PC-3 (cell line): ENCODE measurements around the gene MIGA1. TPM values are rescaled to one million over a fixed set of nuclear protein-coding genes. Genes with fewer than 3 reads are reported as not detected.
"Not testable (repeated sequence)": the region's sequence is repeated elsewhere in the genome, so short reads cannot be mapped to it uniquely, and the experiment has no call there.

Experiments used
- ATAC-seq: fragments of 200-7000 bp; cut with Tn5 transposase; 2 replicates; pipeline ENCODE4 v1.9.1; 2020; ENCODE audit warnings: mild to moderate bottlenecking, moderate library complexity
- BruUV-seq: library from RNA; stranded (reverse); fragments of 400-500 nt; replicated peaks from 2 replicates; lab custom pipeline; 2021; lab: Mats Ljungman, UMichigan
- CTCF ChIA-PET: fragments of 300-600 bp; sonication (Branson Sonifier 250); formaldehyde crosslinking; loops from one replicate; lab custom pipeline; 2022; ENCODE audit warnings: antibody characterized with exemption; lab: Charles Lee
- POLR2A ChIA-PET: fragments of 300-600 bp; sonication (Branson Sonifier 250); formaldehyde crosslinking; loops from one replicate; lab custom pipeline; 2022; ENCODE audit warnings: antibody characterized with exemption; ENCODE audit not compliant: unreplicated experiment; lab: Charles Lee
- DNase-seq: peaks from one replicate; pipeline ENCODE4 v3.0.0-alpha.2; 2015
- H2AFZ ChIP-seq: fragments of 300-600 bp; sonication (generic); 2 replicates; pipeline ENCODE4 v1.6.0; 2016; ENCODE audit warnings: antibody characterized with exemption, low read length
- H3F3A ChIP-seq: fragments of 300-600 bp; sonication (generic); one replicate; pipeline ENCODE4 v1.6.0; 2017; ENCODE audit warnings: antibody characterized with exemption, low read length, control low read depth, mild to moderate bottlenecking; ENCODE audit not compliant: unreplicated experiment
- H3K27ac ChIP-seq: fragments of 300-600 bp; sonication (generic); 2 replicates; pipeline ENCODE4 v1.5.1; 2016; ENCODE audit warnings: mild to moderate bottlenecking, low read length
- H3K27me3 ChIP-seq: fragments of 300-600 bp; sonication (generic); 2 replicates; pipeline ENCODE4 v1.6.1; 2016; ENCODE audit warnings: low read length, mixed read lengths
- H3K36me3 ChIP-seq: fragments of 300-600 bp; sonication (generic); 2 replicates; pipeline ENCODE4 v1.6.1; 2016; ENCODE audit warnings: low read depth, mixed run types, low read length, mixed read lengths
- H3K4me1 ChIP-seq: fragments of 300-600 bp; sonication (generic); 2 replicates; pipeline ENCODE4 v1.5.1; 2016; ENCODE audit warnings: low read length; ENCODE audit not compliant: insufficient read depth
- H3K4me2 ChIP-seq: fragments of 300-600 bp; sonication (generic); 2 replicates; pipeline ENCODE4 v1.6.0; 2016; ENCODE audit warnings: low read length
- H3K4me3 ChIP-seq: fragments of 300-600 bp; sonication (generic); 2 replicates; pipeline ENCODE4 v1.5.1; 2016; ENCODE audit warnings: mild to moderate bottlenecking, low read length, mixed read lengths
- H3K79me2 ChIP-seq: fragments of 300-600 bp; sonication (generic); 2 replicates; pipeline ENCODE4 v1.6.1; 2017; ENCODE audit warnings: low read length, mixed read lengths
- H3K9ac ChIP-seq: fragments of 300-600 bp; sonication (generic); 2 replicates; pipeline ENCODE4 v1.6.0; 2016; ENCODE audit warnings: mild to moderate bottlenecking, low read length
- H3K9me2 ChIP-seq: fragments of 300-600 bp; sonication (generic); replicated peaks from 2 replicates; pipeline ENCODE4 v1.6.1; 2016; ENCODE audit warnings: mixed run types, low read length, mixed read lengths
- H3K9me3 ChIP-seq: fragments of 300-600 bp; sonication (generic); 2 replicates; pipeline ENCODE4 v1.6.1; 2016; ENCODE audit warnings: low read length, mixed read lengths
- H4K20me1 ChIP-seq: fragments of 300-600 bp; sonication (generic); 2 replicates; pipeline ENCODE4 v1.6.1; 2016; ENCODE audit warnings: low read length, mixed read lengths
- EZH2 ChIP-seq: fragments of 300-600 bp; sonication (generic); IDR thresholded peaks from one replicate; pipeline ENCODE4 v1.6.1; 2017; ENCODE audit warnings: antibody characterized with exemption, mild to moderate bottlenecking, low read length; ENCODE audit not compliant: unreplicated experiment
- EZH2phosphoT487 ChIP-seq: fragments of 300-600 bp; sonication (generic); IDR thresholded peaks from 2 replicates; pipeline ENCODE4 v1.6.1; 2018; ENCODE audit warnings: mild to moderate bottlenecking, antibody characterized with exemption, low read length, borderline replicate concordance
- intact Hi-C: fragments of 100-400 bp; cut with micrococcal nuclease; formaldehyde crosslinking; loops from 2 replicates; pipeline ENCODE4 v1.9.0; 2023
- total RNA-seq: library from RNA; depleted of rRNA; stranded (reverse); fragments of >200 nt; gene quantifications from 2 replicates; pipeline ENCODE4 v1.2.3, GENCODE V29; 2014
- TF ChIP-seq, protein P1 (sequence below): fragments of 300-600 bp; sonication (generic); conservative IDR thresholded peaks from 2 replicates; pipeline ENCODE4 v1.5.1; 2017; ENCODE audit warnings: antibody characterized with exemption, low read depth, mild to moderate bottlenecking, low read length

The MIGA1 gene
- total RNA-seq, 1 experiment from 2014 or later: 6.5 TPM

DNA sequence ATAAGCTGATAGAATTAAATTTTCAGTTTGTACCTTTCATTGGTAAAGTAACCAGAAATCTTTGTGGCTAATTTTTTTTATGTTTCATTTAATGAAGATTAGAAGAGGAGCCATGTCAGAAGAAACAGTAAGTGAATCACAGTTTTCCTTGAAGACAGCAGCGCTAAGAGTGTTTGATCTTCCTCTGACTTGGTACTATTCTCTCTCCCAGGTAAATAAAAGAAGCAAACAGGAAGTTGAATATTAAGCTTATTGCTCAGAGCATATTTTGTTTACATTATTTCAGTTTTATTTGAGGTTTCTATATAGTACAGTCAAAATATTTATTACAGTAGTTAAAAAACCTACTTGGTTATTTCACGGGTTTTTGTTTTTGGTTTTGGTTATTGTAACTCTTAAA lies 3.7 kb downstream of the MIGA1 start:
- no peaks in the 10 kb centered on the region for H3K27me3 ChIP-seq
- DNase-seq (peak; percentile 75), ATAC-seq (peak; percentile 42)
- TF ChIP-seq, protein P1, sequence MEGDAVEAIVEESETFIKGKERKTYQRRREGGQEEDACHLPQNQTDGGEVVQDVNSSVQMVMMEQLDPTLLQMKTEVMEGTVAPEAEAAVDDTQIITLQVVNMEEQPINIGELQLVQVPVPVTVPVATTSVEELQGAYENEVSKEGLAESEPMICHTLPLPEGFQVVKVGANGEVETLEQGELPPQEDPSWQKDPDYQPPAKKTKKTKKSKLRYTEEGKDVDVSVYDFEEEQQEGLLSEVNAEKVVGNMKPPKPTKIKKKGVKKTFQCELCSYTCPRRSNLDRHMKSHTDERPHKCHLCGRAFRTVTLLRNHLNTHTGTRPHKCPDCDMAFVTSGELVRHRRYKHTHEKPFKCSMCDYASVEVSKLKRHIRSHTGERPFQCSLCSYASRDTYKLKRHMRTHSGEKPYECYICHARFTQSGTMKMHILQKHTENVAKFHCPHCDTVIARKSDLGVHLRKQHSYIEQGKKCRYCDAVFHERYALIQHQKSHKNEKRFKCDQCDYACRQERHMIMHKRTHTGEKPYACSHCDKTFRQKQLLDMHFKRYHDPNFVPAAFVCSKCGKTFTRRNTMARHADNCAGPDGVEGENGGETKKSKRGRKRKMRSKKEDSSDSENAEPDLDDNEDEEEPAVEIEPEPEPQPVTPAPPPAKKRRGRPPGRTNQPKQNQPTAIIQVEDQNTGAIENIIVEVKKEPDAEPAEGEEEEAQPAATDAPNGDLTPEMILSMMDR: no peak
- TF ChIP-seq EZH2phosphoT487 (no peak), EZH2 (no peak)
- H3F3A ChIP-seq: peaks cover 4% of the 10 kb centered on the region
- peak overlapping the region; percentile 100 for H3K4me3 ChIP-seq
- 0 out of 2 replicates have a peak overlapping the region, but pooled peaks have one; percentile 21 for H2AFZ ChIP-seq
- peaks cover 11% of the 10 kb centered on the region for H3K36me3 ChIP-seq
- ChIA-PET POLR2A (interaction anchor here (0.5 kb wide), 1 partner anchor 192 kb away, joined by 3 read pairs; no protein-coding TSS in a partner anchor), CTCF (interaction anchor here (0.6 to 0.7 kb wide), 2 partner anchors 96 to 112 kb away, joined by 5 to 9 read pairs; no protein-coding TSS in a partner anchor)
- intact Hi-C loops: loop anchor here (5.0 kb wide), 1 partner anchor 194 kb away; the partner anchor contains the start of gene FUBP1
- H3K9ac ChIP-seq: no peak overlapping the region
- peaks cover 44% of the 10 kb centered on the region for H3K79me2 ChIP-seq
- H4K20me1 ChIP-seq: 0 out of 2 replicates have a peak, but pooled peaks cover 8% of the 10 kb centered on the region
- no peaks in the 10 kb centered on the region for H3K9me3 ChIP-seq
- H3K4me1 ChIP-seq: peaks cover 43% of the 10 kb centered on the region
- no TSS peak for BruUV-seq
- H3K9me2 ChIP-seq: no peaks in the 10 kb centered on the region
- H3K27ac ChIP-seq: peak overlapping the region; percentile 38
- peak overlapping the region; percentile 90 for H3K4me2 ChIP-seq

DNA sequence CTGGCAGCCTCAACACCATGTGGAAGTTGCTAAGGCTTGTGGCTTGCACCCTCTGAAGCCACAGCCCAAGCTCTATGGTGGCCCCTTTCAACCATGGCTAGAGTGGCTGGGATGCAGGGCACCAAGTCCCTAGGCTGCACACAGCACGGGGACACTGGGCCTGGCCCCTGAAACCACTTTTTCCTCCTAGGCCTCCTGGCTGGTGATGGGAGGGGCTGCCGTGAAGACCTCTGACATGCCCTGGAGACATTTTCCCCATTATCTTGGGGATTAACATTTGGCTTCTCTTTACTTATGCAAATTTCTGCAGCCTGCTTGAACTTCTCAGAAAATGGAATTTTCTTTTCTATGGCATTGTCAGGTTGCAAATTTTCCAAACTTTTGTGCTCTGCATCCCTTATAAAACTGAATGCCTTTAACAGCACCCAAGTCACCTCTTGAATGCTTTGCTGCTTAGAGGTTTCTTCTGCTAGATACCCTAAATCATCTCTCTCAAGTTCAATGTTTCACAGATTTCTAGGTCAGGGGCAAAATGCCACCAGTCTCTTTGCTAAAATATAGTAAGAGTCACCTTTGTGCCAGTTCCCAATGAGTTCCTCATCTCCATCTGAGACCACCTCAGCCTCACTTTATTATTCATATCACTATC lies 6.8 kb downstream of the MIGA1 start:
- H3K27ac ChIP-seq, H3K9ac ChIP-seq, CTCF ChIA-PET, BruUV-seq, H3F3A ChIP-seq, H3K4me3 ChIP-seq, DNase-seq, H2AFZ ChIP-seq, POLR2A ChIA-PET, H3K9me3 ChIP-seq, H3K4me2 ChIP-seq, H4K20me1 ChIP-seq, H3K9me2 ChIP-seq, ATAC-seq, intact Hi-C loops, H3K27me3 ChIP-seq: not testable (repeated sequence)
- H3K79me2 ChIP-seq: peaks cover 28% of the 10 kb centered on the region
- H3K4me1 ChIP-seq: peaks cover 27% of the 10 kb centered on the region
- peaks cover 16% of the 10 kb centered on the region for H3K36me3 ChIP-seq

- no peak overlapping the region for H3K9ac ChIP-seq
- POLR2A ChIA-PET: no interaction called here
- H3K9me3 ChIP-seq: no peaks in the 10 kb centered on the region
- TF ChIP-seq, protein P1: no peak
- TF ChIP-seq EZH2phosphoT487 (no peak), EZH2 (no peak)
- ATAC-seq: no peak
- no peaks in the 10 kb centered on the region for H3K27me3 ChIP-seq
- no peaks in the 10 kb centered on the region for H3K9me2 ChIP-seq
- H3K4me1 ChIP-seq: no peaks in the 10 kb centered on the region
- no peak for DNase-seq
- no peak overlapping the region for H3K27ac ChIP-seq
- no peak overlapping the region for H3K4me3 ChIP-seq
- H4K20me1 ChIP-seq: no peaks in the 10 kb centered on the region
- CTCF ChIA-PET: no interaction called here
- intact Hi-C loops: no loop called here
- no peaks in the 10 kb centered on the region for H3F3A ChIP-seq
- H3K79me2 ChIP-seq: no peaks in the 10 kb centered on the region
- no peak overlapping the region for H2AFZ ChIP-seq
- no peaks in the 10 kb centered on the region for H3K36me3 ChIP-seq
- no peak overlapping the region for H3K4me2 ChIP-seq
- no TSS peak for BruUV-seq
Observed at GRCh38 chr1:77794550-77794949, 15.1 kb downstream of the MIGA1 start.
